ENCODE results near the gene SARM1. TPM values are rescaled to one million over a fixed set of nuclear protein-coding genes. Genes with fewer than 3 reads are reported as not detected.

Gene SARM1
- total and polyA plus RNA-seq, 9 of the 15 experiments (the other 6 are each of a cell fraction or from before 2014, with no cell fraction given) = 0.04 to 0.55 (median 0.11) TPM; not detected in 2

GRCh38 chr17:28357061-28357900 is 14.2 kb upstream of the SARM1 start, which contains the start of gene POLDIP2 (continued):
- no peak for TF ChIP-seq E4F1 (CRISPR knock-in tag; IDR thresholded peaks at IDR 0.05; ENCODE audit: borderline replicate concordance)
- TF ChIP-seq ELF2 (CRISPR knock-in tag; IDR thresholded peaks at IDR 0.05) = peak; percentile 96
- TF ChIP-seq PHF8 (IDR thresholded peaks at IDR 0.05; ENCODE audit: borderline replicate concordance, low read length) = peak; percentile 98; the same call in 1 of the 2 replicates
- TF ChIP-seq IFI16 (CRISPR knock-in tag; IDR thresholded peaks at IDR 0.05) = no peak
- 0 out of 2 replicates have a peak, but pooled peaks have one; percentile 6 for TF ChIP-seq TSHZ1 (CRISPR knock-in tag; IDR thresholded peaks at IDR 0.05)
- no peak for TF ChIP-seq CGGBP1 (CRISPR knock-in tag; IDR thresholded peaks at IDR 0.05)
- TF ChIP-seq TAF9B (IDR thresholded peaks at IDR 0.05; ENCODE audit: partially characterized antibody) = peak; percentile 87
- peak in 1 of 2 experiments; percentile 25; a peak in 1 of 4 replicates for TF ChIP-seq RCOR1 (IDR thresholded peaks at IDR 0.05; ENCODE audit: borderline replicate concordance in 1 of 2, low read depth in 2 of 2, low read length in 2 of 2)
- TF ChIP-seq GABPB1 (CRISPR knock-in tag; IDR thresholded peaks at IDR 0.05) = peak; percentile 98
- TF ChIP-seq ATF3 (IDR thresholded peaks at IDR 0.05) = no peak
- no peak for TF ChIP-seq ATF3 (CRISPR knock-in tag; conservative IDR thresholded peaks at IDR 0.05)
- peak; percentile 100 for TF ChIP-seq PHF20 (IDR thresholded peaks at IDR 0.05; ENCODE audit: partially characterized antibody)
- peak; percentile 61 for TF ChIP-seq FUS (optimal IDR thresholded peaks at IDR 0.05; ENCODE audit: low read depth, low read length)
- no peak for TF ChIP-seq ZSCAN29 (IDR thresholded peaks at IDR 0.05)
- no peak for TF ChIP-seq TCF3 (CRISPR knock-in tag; IDR thresholded peaks at IDR 0.05)

Measured in K562 (cell line).